Mammary epithelial cell (primary cell): ENCODE measurements around the gene SLC12A5.

ENCODE experiments used
- EZH2 ChIP-seq: IDR thresholded peaks from 2 replicates; pipeline ENCODE4 v1.6.1; 2012; ENCODE audit warnings: low read length, inconsistent platforms, borderline replicate concordance
- TF ChIP-seq, protein P1 (sequence below), 2 donors: IDR thresholded peaks in 1 of 2; conservative IDR thresholded peaks in 1 of 2; 2 replicates each; pipeline ENCODE4 v1.5.1; 2011 to 2012; ENCODE audit warnings: inconsistent platforms in 2 of 2, low read length in 2 of 2, mild to moderate bottlenecking in 2 of 2, control low read depth in 1 of 2, low read depth in 1 of 2; ENCODE audit not compliant: insufficient read depth in 1 of 2; ENCODE audit errors: extremely low read depth in 1 of 2

DNA sequence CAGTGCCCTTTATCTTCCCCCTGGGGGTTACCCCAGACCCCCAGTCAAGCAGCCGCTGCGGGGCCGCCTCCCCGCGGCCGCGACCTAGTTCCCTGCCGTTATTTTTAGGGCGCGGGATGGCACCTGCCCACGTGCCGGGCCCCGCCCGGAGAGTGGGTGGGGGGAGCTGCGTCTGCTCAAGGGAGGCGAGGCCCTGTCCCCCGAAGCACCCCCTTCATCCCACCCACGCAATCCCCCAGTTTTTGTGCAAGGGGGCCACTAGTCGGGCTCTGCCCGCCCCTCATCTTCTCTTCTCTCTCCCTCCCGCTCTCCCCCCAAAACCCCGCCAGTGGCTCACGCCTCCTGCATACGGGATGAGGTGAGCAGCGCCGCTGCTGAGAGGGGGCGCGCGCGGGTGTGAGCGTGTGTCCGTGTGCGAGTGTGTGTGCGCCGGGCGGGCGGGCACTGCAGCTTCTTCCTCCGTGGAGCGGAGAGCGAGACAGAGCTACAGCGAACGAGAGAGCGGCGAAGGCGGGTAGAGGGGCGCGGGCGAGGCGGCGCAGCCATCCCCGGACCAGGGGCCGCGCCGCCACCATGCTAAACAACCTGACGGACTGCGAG lies at the start of gene SLC12A5:
- TF ChIP-seq, protein P1, sequence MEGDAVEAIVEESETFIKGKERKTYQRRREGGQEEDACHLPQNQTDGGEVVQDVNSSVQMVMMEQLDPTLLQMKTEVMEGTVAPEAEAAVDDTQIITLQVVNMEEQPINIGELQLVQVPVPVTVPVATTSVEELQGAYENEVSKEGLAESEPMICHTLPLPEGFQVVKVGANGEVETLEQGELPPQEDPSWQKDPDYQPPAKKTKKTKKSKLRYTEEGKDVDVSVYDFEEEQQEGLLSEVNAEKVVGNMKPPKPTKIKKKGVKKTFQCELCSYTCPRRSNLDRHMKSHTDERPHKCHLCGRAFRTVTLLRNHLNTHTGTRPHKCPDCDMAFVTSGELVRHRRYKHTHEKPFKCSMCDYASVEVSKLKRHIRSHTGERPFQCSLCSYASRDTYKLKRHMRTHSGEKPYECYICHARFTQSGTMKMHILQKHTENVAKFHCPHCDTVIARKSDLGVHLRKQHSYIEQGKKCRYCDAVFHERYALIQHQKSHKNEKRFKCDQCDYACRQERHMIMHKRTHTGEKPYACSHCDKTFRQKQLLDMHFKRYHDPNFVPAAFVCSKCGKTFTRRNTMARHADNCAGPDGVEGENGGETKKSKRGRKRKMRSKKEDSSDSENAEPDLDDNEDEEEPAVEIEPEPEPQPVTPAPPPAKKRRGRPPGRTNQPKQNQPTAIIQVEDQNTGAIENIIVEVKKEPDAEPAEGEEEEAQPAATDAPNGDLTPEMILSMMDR (conservative IDR thresholded peaks at IDR 0.05 in 1 of 2, IDR thresholded peaks at IDR 0.05 in 1 of 2; ENCODE audit: extremely low read depth in 1 of 2, insufficient read depth in 1 of 2, low read depth in 1 of 2, low read length in 2 of 2) = no peak
- TF ChIP-seq EZH2 = no peak
